Measurements from ENCODE around the gene THNSL1. TPM values are rescaled to one million over a fixed set of nuclear protein-coding genes. Genes with fewer than 3 reads are reported as not detected.

Gene THNSL1
- total and polyA plus RNA-seq, 12 donors = 1.4 to 6.8 (median 5.1) TPM

DNA sequence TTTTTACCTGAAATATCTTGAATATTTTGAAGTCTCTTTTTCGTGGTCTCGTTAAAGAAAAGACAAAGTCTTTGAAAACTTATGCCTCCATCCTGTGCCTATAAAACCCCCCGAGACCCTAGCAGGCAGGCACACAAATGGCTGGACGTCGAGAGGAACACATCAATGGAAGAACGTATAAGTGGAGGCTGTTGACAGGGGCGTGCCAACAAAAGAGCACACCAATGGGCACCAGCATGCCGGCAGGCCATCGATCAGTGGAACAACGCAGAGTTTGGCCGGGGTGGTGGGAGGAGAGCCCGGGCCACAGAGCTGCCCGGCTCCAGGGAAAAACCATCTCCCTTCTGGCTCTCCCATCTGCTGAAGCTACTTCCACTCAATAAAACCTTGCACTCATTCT is 25.1 kb upstream of the THNSL1 start:
- no peak for TF ChIP-seq CTCF (IDR thresholded peaks at IDR 0.05)
- 94 to 96% methylated on average over 13 of the region's 13 CpGs for WGBS, 2 donors
- Histone ChIP-seq H3K4me3 (no peak overlapping the region), H3K27ac (no peak overlapping the region), H3K27me3 (no peaks in the 10 kb centered on the region), H3K36me3 (no peaks in the 10 kb centered on the region), H3K4me1 (peaks cover 0 to 10% (median 0%) of the 10 kb centered on the region in 9 donors), H3K9me3 (no peaks in the 10 kb centered on the region)
- ATAC-seq = no peak
- intact Hi-C loops (cut with DNase I) = loop anchor here in 3 of 10 donors (5.0 to 10.0 kb wide), 2 partner anchors 346 to 349 kb away; no protein-coding TSS in a partner anchor
- no peak for DNase-seq

DNA sequence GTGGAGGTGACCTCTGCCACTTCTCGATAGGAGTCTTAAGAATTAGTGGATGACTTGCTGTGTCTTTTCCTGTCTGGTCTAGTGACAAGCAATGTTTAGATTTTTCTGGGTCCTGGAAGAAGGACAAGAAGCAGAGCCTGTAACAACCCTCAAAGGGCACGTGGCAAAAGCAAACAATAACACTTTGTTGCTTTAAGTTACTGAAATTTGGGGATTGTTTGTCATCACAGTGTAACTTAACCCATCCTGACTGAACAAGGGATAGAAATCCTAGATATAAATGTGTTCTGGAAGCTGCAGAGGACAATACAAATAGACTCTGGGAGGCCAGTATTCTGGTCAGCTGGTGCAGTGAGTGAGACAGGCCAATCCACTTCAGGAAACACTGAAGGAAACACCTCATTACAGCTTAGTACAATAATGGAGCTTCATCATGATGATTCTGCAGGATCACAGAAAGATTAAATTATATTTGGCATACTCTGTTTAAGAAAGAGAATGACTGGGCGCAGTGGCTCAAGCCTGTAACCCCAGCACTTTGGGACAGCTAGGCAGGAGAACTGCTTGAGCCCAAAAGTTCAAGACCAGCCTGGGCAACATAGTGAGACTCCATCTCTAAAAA is 23.8 kb upstream of the THNSL1 start:
- peaks cover 0 to 10% (median 0%) of the 10 kb centered on the region in 9 donors for H3K4me1 ChIP-seq
- TF ChIP-seq CTCF (IDR thresholded peaks at IDR 0.05) = no peak
- no peaks in the 10 kb centered on the region for H3K9me3 ChIP-seq
- no peaks in the 10 kb centered on the region for H3K36me3 ChIP-seq
- H3K27ac ChIP-seq = no peak overlapping the region
- ATAC-seq (no peak), DNase-seq (no peak)
- intact Hi-C loops (cut with DNase I) = loop anchor here in 3 of 10 donors (5.0 to 10.0 kb wide), 2 partner anchors 348 to 350 kb away; no protein-coding TSS in a partner anchor
- 80 to 88% methylated on average over 3 of the region's 3 CpGs for WGBS, 2 donors
- no peaks in the 10 kb centered on the region for H3K27me3 ChIP-seq
- no peak overlapping the region for H3K4me3 ChIP-seq

GRCh38 chr10:24993237-24993958 is 23.0 kb upstream of the THNSL1 start:
- 99 to 100% methylated on average over 1 of the region's 1 CpG for WGBS, 2 donors
- Histone ChIP-seq H3K27ac (no peak overlapping the region), H3K9me3 (no peaks in the 10 kb centered on the region), H3K4me3 (no peak overlapping the region), H3K36me3 (no peaks in the 10 kb centered on the region), H3K4me1 (peaks cover 0 to 10% (median 0%) of the 10 kb centered on the region in 9 donors), H3K27me3 (no peaks in the 10 kb centered on the region)
- intact Hi-C loops (cut with DNase I) = loop anchor here in 3 of 10 donors (5.0 to 10.0 kb wide), 2 partner anchors 349 to 351 kb away; no protein-coding TSS in a partner anchor
- no peak for TF ChIP-seq CTCF (IDR thresholded peaks at IDR 0.05)
- no peak for ATAC-seq
- DNase-seq = no peak

DNA sequence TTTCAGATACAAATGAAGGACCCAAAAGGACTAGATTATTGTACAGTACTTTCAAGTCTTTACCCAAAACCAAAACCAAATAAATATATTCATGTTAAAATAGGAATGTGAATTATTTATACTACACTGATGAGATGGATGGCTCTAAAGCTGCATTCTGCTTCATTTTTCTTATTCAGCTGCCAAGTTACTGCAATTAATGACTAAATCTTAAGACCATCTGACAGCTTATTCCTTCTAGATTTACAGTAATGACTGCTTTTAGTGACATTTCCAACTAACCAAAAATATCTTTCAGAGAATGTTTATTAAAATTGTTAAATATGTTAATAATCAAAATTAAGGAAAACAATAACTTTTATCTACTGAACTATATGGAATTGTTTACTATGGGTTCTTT is 21.3 kb upstream of the THNSL1 start:
- DNase-seq (no peak), ATAC-seq (no peak)
- Histone ChIP-seq H3K27me3 (no peaks in the 10 kb centered on the region), H3K27ac (no peak overlapping the region), H3K4me3 (no peak overlapping the region), H3K9me3 (peaks cover 0 to 6% (median under 1%) of the 10 kb centered on the region in 11 donors), H3K4me1 (peaks cover 0 to under 1% (median 0%) of the 10 kb centered on the region in 9 donors), H3K36me3 (no peaks in the 10 kb centered on the region)
- intact Hi-C loops (cut with DNase I) = loop anchor here in 2 of 10 donors (10.0 kb wide), 1 partner anchor 350 kb away; no protein-coding TSS in a partner anchor
- TF ChIP-seq CTCF (IDR thresholded peaks at IDR 0.05) = no peak
